ENCODE data around the gene FHIT.

DNA sequence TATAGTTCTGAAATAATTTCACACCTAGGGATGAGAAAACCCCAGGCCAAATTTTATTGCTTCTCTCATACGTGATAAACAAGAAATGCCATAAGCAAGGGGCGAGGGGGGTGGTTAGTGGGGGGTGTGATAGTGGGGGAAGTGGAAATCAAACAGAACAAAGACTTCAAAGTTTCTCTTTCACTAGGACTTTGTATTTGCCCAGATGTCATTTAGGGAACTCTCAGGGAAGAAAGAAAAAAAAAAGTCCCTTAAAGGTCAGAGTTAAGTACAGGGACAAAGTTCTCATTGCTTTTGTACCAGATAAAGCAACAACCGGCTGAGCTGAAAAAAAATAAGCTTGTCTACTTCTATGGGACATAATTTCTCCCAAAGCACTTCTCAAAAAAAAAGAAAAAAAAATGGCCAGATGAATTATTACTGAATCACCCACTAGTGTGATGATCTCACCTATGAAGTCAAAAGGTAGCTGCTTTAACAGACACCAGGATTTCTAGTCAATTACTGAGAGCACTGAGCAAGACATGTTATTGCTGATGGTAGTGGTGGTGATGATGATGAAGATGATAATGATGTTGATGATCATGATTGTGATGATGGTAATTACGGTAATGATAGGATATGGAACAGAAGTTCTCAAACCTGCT, 56.2 kb downstream of the FHIT start:
- TF ChIP-seq POLR2A (IDR thresholded peaks at IDR 0.05) (no peak), POLR2AphosphoS5 (IDR thresholded peaks at IDR 0.05) (no peak)
- TF ChIP-seq, protein P1, sequence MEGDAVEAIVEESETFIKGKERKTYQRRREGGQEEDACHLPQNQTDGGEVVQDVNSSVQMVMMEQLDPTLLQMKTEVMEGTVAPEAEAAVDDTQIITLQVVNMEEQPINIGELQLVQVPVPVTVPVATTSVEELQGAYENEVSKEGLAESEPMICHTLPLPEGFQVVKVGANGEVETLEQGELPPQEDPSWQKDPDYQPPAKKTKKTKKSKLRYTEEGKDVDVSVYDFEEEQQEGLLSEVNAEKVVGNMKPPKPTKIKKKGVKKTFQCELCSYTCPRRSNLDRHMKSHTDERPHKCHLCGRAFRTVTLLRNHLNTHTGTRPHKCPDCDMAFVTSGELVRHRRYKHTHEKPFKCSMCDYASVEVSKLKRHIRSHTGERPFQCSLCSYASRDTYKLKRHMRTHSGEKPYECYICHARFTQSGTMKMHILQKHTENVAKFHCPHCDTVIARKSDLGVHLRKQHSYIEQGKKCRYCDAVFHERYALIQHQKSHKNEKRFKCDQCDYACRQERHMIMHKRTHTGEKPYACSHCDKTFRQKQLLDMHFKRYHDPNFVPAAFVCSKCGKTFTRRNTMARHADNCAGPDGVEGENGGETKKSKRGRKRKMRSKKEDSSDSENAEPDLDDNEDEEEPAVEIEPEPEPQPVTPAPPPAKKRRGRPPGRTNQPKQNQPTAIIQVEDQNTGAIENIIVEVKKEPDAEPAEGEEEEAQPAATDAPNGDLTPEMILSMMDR (IDR thresholded peaks at IDR 0.05): no peak
